A549 (cell line): ENCODE measurements around the gene CUL1.

ENCODE experiments used
- CHD2 ChIP-seq: fragments of 150-350 bp; IDR thresholded peaks from 2 replicates; pipeline ENCODE4 v1.6.1; 2014; ENCODE audit warnings: low read length; ENCODE audit not compliant: partially characterized antibody
- EP300 ChIP-seq, 2 experiments: fragments of >200 bp; sonication (Bioruptor Twin); formaldehyde crosslinking; IDR thresholded peaks; 2 replicates in 1 of 2; 3 replicates in 1 of 2; pipeline ENCODE4 v1.6.1; 2016 to 2017
- HEYL ChIP-seq: fragments of 250-450 bp; sonication (Bioruptor Pico); IDR thresholded peaks from 2 replicates; pipeline ENCODE4 v1.8.0; 2021; ENCODE audit warnings: mild to moderate bottlenecking, moderate library complexity
- HMGXB4 ChIP-seq: fragments of 250-450 bp; sonication (Bioruptor Pico); IDR thresholded peaks from 2 replicates; pipeline ENCODE4 v1.5.0; 2021; ENCODE audit warnings: mild to moderate bottlenecking, moderate library complexity, borderline replicate concordance
- JUNB ChIP-seq: fragments of >200 bp; sonication (Bioruptor Twin); formaldehyde crosslinking; IDR thresholded peaks from 2 replicates; pipeline ENCODE4 v1.6.1; 2016
- KDM5A ChIP-seq: fragments of 200-600 bp; sonication (generic); IDR thresholded peaks from 2 replicates; pipeline ENCODE4 v1.6.1; 2016; ENCODE audit warnings: antibody characterized with exemption, mild to moderate bottlenecking
- MYC ChIP-seq: IDR thresholded peaks from 2 replicates; pipeline ENCODE4 v1.6.1; 2012; ENCODE audit warnings: mild to moderate bottlenecking, inconsistent platforms, low read length, improper control_type of control experiment, borderline replicate concordance
- NFE2L2 ChIP-seq: fragments of 150-350 bp; conservative IDR thresholded peaks from 2 replicates; pipeline ENCODE4 v1.6.1; 2014; ENCODE audit warnings: low read length
- PHF8 ChIP-seq: fragments of 200-600 bp; sonication (generic); IDR thresholded peaks from 2 replicates; pipeline ENCODE4 v1.6.1; 2016; ENCODE audit warnings: low read depth, mild to moderate bottlenecking, antibody characterized with exemption, moderate library complexity, borderline replicate concordance
- POLR2A ChIP-seq: IDR thresholded peaks from 2 replicates; pipeline ENCODE4 v1.6.1; 2012; ENCODE audit warnings: mild to moderate bottlenecking, low read length
- RARB ChIP-seq: fragments of 250-450 bp; sonication (Bioruptor Pico); IDR thresholded peaks from 2 replicates; pipeline ENCODE4 v1.8.0; 2021; ENCODE audit warnings: mild to moderate bottlenecking, moderate library complexity
- SMC3 ChIP-seq: fragments of >200 bp; sonication (Bioruptor Twin); formaldehyde crosslinking; IDR thresholded peaks from 3 replicates; pipeline ENCODE4 v1.6.1; 2018; ENCODE audit warnings: inconsistent platforms
- TF ChIP-seq, protein P1 (sequence below): fragments of >200 bp; sonication (Bioruptor Twin); formaldehyde crosslinking; IDR thresholded peaks from 3 replicates; pipeline ENCODE4 v1.5.1; 2016
- TF ChIP-seq, protein P2 (sequence below): fragments of 200-600 bp; sonication (generic); IDR thresholded peaks from 2 replicates; pipeline ENCODE4 v1.6.1; 2016; ENCODE audit warnings: antibody characterized with exemption, mild to moderate bottlenecking, moderate library complexity

- TF ChIP-seq, protein P1, sequence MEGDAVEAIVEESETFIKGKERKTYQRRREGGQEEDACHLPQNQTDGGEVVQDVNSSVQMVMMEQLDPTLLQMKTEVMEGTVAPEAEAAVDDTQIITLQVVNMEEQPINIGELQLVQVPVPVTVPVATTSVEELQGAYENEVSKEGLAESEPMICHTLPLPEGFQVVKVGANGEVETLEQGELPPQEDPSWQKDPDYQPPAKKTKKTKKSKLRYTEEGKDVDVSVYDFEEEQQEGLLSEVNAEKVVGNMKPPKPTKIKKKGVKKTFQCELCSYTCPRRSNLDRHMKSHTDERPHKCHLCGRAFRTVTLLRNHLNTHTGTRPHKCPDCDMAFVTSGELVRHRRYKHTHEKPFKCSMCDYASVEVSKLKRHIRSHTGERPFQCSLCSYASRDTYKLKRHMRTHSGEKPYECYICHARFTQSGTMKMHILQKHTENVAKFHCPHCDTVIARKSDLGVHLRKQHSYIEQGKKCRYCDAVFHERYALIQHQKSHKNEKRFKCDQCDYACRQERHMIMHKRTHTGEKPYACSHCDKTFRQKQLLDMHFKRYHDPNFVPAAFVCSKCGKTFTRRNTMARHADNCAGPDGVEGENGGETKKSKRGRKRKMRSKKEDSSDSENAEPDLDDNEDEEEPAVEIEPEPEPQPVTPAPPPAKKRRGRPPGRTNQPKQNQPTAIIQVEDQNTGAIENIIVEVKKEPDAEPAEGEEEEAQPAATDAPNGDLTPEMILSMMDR = no peak
- TF ChIP-seq SMC3 = no peak
- TF ChIP-seq, protein P2, sequence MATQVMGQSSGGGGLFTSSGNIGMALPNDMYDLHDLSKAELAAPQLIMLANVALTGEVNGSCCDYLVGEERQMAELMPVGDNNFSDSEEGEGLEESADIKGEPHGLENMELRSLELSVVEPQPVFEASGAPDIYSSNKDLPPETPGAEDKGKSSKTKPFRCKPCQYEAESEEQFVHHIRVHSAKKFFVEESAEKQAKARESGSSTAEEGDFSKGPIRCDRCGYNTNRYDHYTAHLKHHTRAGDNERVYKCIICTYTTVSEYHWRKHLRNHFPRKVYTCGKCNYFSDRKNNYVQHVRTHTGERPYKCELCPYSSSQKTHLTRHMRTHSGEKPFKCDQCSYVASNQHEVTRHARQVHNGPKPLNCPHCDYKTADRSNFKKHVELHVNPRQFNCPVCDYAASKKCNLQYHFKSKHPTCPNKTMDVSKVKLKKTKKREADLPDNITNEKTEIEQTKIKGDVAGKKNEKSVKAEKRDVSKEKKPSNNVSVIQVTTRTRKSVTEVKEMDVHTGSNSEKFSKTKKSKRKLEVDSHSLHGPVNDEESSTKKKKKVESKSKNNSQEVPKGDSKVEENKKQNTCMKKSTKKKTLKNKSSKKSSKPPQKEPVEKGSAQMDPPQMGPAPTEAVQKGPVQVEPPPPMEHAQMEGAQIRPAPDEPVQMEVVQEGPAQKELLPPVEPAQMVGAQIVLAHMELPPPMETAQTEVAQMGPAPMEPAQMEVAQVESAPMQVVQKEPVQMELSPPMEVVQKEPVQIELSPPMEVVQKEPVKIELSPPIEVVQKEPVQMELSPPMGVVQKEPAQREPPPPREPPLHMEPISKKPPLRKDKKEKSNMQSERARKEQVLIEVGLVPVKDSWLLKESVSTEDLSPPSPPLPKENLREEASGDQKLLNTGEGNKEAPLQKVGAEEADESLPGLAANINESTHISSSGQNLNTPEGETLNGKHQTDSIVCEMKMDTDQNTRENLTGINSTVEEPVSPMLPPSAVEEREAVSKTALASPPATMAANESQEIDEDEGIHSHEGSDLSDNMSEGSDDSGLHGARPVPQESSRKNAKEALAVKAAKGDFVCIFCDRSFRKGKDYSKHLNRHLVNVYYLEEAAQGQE = no peak
- TF ChIP-seq EP300 (IDR thresholded peaks at IDR 0.05) = no peak
- TF ChIP-seq JUNB = no peak
- no peak for TF ChIP-seq POLR2A
- TF ChIP-seq RARB (CRISPR knock-in tag) = no peak
- TF ChIP-seq HEYL (CRISPR knock-in tag) = no peak
- no peak for TF ChIP-seq CHD2
- TF ChIP-seq MYC = no peak
- TF ChIP-seq HMGXB4 (CRISPR knock-in tag) = no peak
- no peak for TF ChIP-seq KDM5A
- no peak for TF ChIP-seq NFE2L2
- TF ChIP-seq PHF8 = no peak
These were observed 137.2 kb downstream of the CUL1 start for GRCh38 chr7:148835854-148836253.
